Right lobe of liver (tissue), 6 donors: ENCODE data around the gene ERGIC3. TPM values are rescaled to one million over a fixed set of nuclear protein-coding genes. Genes with fewer than 3 reads are reported as not detected.

ENCODE experiments used
- ATAC-seq, 4 donors: fragments of 200-7000 bp; cut with Tn5 transposase; one replicate each; pipeline ENCODE4 v1.9.1; 2020; ENCODE audit warnings: mild to moderate bottlenecking in 4 of 4, moderate library complexity in 4 of 4
- DNase-seq, 3 donors: peaks; one replicate each; pipeline ENCODE4 v3.0.0-alpha.2; 2020
- H3K27ac ChIP-seq, 3 donors: fragments of 200-600 bp; one replicate each; pipeline ENCODE4 v1.8.0; 2022
- H3K27me3 ChIP-seq, 2 donors: fragments of 200-600 bp; one replicate each; pipeline ENCODE4 v1.8.0; 2022
- H3K36me3 ChIP-seq, 4 donors: fragments of 200-600 bp; sonication (generic) in 1 of 4; one replicate each; pipeline versions ENCODE4 v1.5.1 to v1.8.0; 2017 to 2022; ENCODE audit warnings: control low read depth in 1 of 4
- H3K4me1 ChIP-seq, 4 donors: fragments of 200-600 bp; sonication (generic) in 1 of 4; one replicate each; pipeline versions ENCODE4 v1.5.1 to v1.8.0; 2017 to 2022; ENCODE audit warnings: control low read depth in 1 of 4
- H3K4me3 ChIP-seq, 3 donors: fragments of 200-600 bp; one replicate each; pipeline ENCODE4 v1.8.0; 2022
- H3K9me3 ChIP-seq, 4 donors: fragments of 200-600 bp; sonication (generic) in 1 of 4; one replicate each; pipeline versions ENCODE4 v1.5.1 to v1.8.0; 2017 to 2022; ENCODE audit warnings: control low read depth in 1 of 4
- CTCF ChIP-seq, 4 donors: fragments of 200-600 bp in 3 of 4; fragments of 450-650 bp in 1 of 4; IDR thresholded peaks; one replicate each; pipeline versions ENCODE4 v1.5.1 to v1.8.0; 2016 to 2022; ENCODE audit warnings: antibody characterized with exemption in 4 of 4, mild to moderate bottlenecking in 2 of 4
- POLR2A ChIP-seq: fragments of 450-650 bp; IDR thresholded peaks from one replicate; pipeline ENCODE4 v1.6.1; 2017; ENCODE audit warnings: antibody characterized with exemption, mild to moderate bottlenecking
- WGBS: methylation state at CpG from one replicate; pipeline ENCODE4 v1.1.6; 2018; ENCODE audit warnings: low coverage, low lambda C conversion rate; ENCODE audit not compliant: insufficient coverage; ENCODE audit errors: missing lambda C conversion rate; 5-methylcytosine and 5-hydroxymethylcytosine counted together
- intact Hi-C, 2 donors: fragments of 100-400 bp; cut with DNase I; formaldehyde crosslinking; loops; one replicate each; pipeline versions ENCODE4 v1.11.2 to v1.14.1; 2022
- total RNA-seq, 6 experiments: library from RNA; depleted of rRNA in 2 of 6; stranded (reverse); fragments of >200 nt in 2 of 6; fragmentation: NEBNext Ultra II Directional in 3 of 6; extraction: Animal tissue kit (Norgen Biotek cat#: 25700) in 3 of 6; gene quantifications; one replicate each; pipeline versions ENCODE4 v1.1.0 to v1.2.4, GENCODE V29; 2016 to 2023
- donor health status: DM: no; HTN: yes; CAD: no.
- donor health status: DM: no; HTN: no; CAD: no.
- donor health status: DM: no; HTN: no; CAD: no.
- donor health status: DM: no; HTN: yes; CAD: no.
- donor health status: DM: no; HTN: yes; CAD: no.

Gene ERGIC3
- total RNA-seq, 6 experiments from 2014 or later, result 82.7 to 129 (median 112) TPM

GRCh38 chr20:35523298-35523888, 18.5 kb upstream of the ERGIC3 start:
- DNase-seq (peak in 2 of 3 donors; percentile 26 to 53), ATAC-seq (peak; percentile 60 to 72 (median 67))
- intact Hi-C loops, result no loop called here
- H3K4me1 ChIP-seq, result no peaks in the 10 kb centered on the region
- TF ChIP-seq CTCF (IDR thresholded peaks at IDR 0.05) (peak; percentile 29 to 52 (median 40)), POLR2A (no peak)
- H3K36me3 ChIP-seq, result no peaks in the 10 kb centered on the region
- H3K4me3 ChIP-seq, result no peak overlapping the region
- 54% methylated on average over 2 of the region's 6 CpGs for WGBS
- no peaks in the 10 kb centered on the region for H3K9me3 ChIP-seq
- no peak overlapping the region for H3K27ac ChIP-seq
- no peaks in the 10 kb centered on the region for H3K27me3 ChIP-seq

- Histone ChIP-seq H3K27ac (no peak overlapping the region), H3K9me3 (no peaks in the 10 kb centered on the region), H3K4me3 (no peak overlapping the region), H3K27me3 (no peaks in the 10 kb centered on the region), H3K36me3 (no peaks in the 10 kb centered on the region), H3K4me1 (no peaks in the 10 kb centered on the region)
- intact Hi-C loops, result no loop called here
- WGBS, result no CpG with 5 or more reads among the region's 1 CpG
- DNase-seq (peak in 1 of 3 donors; percentile 13), ATAC-seq (no peak)
- TF ChIP-seq CTCF (IDR thresholded peaks at IDR 0.05) (no peak), POLR2A (no peak)
Measured at GRCh38 chr20:35525639-35526038, 16.2 kb upstream of the ERGIC3 start.

- Histone ChIP-seq H3K36me3 (no peaks in the 10 kb centered on the region), H3K27me3 (no peaks in the 10 kb centered on the region), H3K4me3 (no peak overlapping the region), H3K4me1 (no peaks in the 10 kb centered on the region), H3K27ac (no peak overlapping the region), H3K9me3 (no peaks in the 10 kb centered on the region)
- intact Hi-C loops, result no loop called here
- TF ChIP-seq CTCF (IDR thresholded peaks at IDR 0.05) (no peak), POLR2A (no peak)
- DNase-seq, result peak in 1 of 3 donors; percentile 5
- 92% methylated on average over 3 of the region's 12 CpGs for WGBS
- no peak for ATAC-seq
Measured at GRCh38 chr20:35527122-35527769, 14.6 kb upstream of the ERGIC3 start.

- Histone ChIP-seq H3K4me1 (no peaks in the 10 kb centered on the region), H3K9me3 (no peaks in the 10 kb centered on the region), H3K27me3 (no peaks in the 10 kb centered on the region), H3K27ac (no peak within 1 kb of the TSS), H3K36me3 (no peaks in the 10 kb centered on the region), H3K4me3 (no peak within 1 kb of the TSS)
- no peak for ATAC-seq
- intact Hi-C loops, result no loop called here
- TF ChIP-seq POLR2A (no peak), CTCF (IDR thresholded peaks at IDR 0.05) (no peak)
- 60% methylated on average over 1 of the region's 2 CpGs for WGBS
- DNase-seq, result no peak
Measured at GRCh38 chr20:35529552-35529951, 12.3 kb upstream of the ERGIC3 start, which contains the start of gene C20orf173. TSS of gene C20orf173 (minus strand) at chr20:35529652. CDS start at chr20:35529373, 279 bp downstream.
